Endothelial cell of umbilical vein (primary cell): ENCODE measurements around the gene HIVEP3.

Experiments
- CTCF ChIP-seq, 2 donors: IDR thresholded peaks; 1 replicate in 1 of 2; 2 replicates in 1 of 2; pipeline ENCODE4 v1.5.1; 2011; ENCODE audit warnings: low read length in 2 of 2, mild to moderate bottlenecking in 2 of 2, moderate library complexity in 2 of 2, control low read depth in 1 of 2, inconsistent platforms in 1 of 2, low read depth in 1 of 2; ENCODE audit not compliant: insufficient read depth in 1 of 2; ENCODE audit errors: extremely low read depth in 1 of 2
- EZH2 ChIP-seq: IDR thresholded peaks from 2 replicates; pipeline ENCODE4 v1.6.1; 2012; ENCODE audit warnings: borderline replicate concordance, low read depth, mild to moderate bottlenecking, moderate library complexity, low read length, inconsistent platforms; ENCODE audit not compliant: severe bottlenecking
- FOS ChIP-seq: IDR thresholded peaks from 2 replicates; pipeline ENCODE4 v1.6.1; 2011; ENCODE audit warnings: mild to moderate bottlenecking, low read length, moderate library complexity, borderline replicate concordance; ENCODE audit not compliant: insufficient read depth
- GATA2 ChIP-seq: IDR thresholded peaks from 2 replicates; pipeline ENCODE4 v1.7.0; 2011; ENCODE audit warnings: low read depth, mild to moderate bottlenecking, moderate library complexity, mixed read lengths, low read length; ENCODE audit not compliant: insufficient read length, insufficient read depth
- POLR2A ChIP-seq: IDR thresholded peaks from 2 replicates; pipeline ENCODE4 v1.6.1; 2012; ENCODE audit warnings: low read depth, mild to moderate bottlenecking, control low read depth, low read length
- POLR2AphosphoS5 ChIP-seq: IDR thresholded peaks from 2 replicates; pipeline ENCODE4 v1.6.1; 2012; ENCODE audit warnings: low read depth, mild to moderate bottlenecking, control low read depth, low read length, moderate library complexity; ENCODE audit not compliant: insufficient read depth

- no peak for TF ChIP-seq POLR2A
- no peak for TF ChIP-seq EZH2
- TF ChIP-seq POLR2AphosphoS5: no peak
- TF ChIP-seq CTCF (IDR thresholded peaks at IDR 0.05; ENCODE audit: extremely low read depth in 1 of 2, insufficient read depth in 1 of 2, low read depth in 1 of 2, low read length in 2 of 2): no peak
- no peak for TF ChIP-seq GATA2
- no peak for TF ChIP-seq FOS
These were observed 81.0 kb downstream of the HIVEP3 start for GRCh38 chr1:41837691-41838090.
